Chondrocyte (in vitro differentiated cells): ENCODE results near the gene MMS19. TPM values are rescaled to one million over a fixed set of nuclear protein-coding genes. Genes with fewer than 3 reads are reported as not detected.

Experiments used
- DNase-seq: peaks from one replicate; pipeline ENCODE4 v3.0.0; 2021; ENCODE audit warnings: mixed read lengths, low spot score
- H3K27ac Mint-ChIP-seq: one replicate; pipeline ENCODE4 v1.8.0; 2021; ENCODE audit warnings: mild to moderate bottlenecking, moderate library complexity, mixed read lengths; ENCODE audit not compliant: unreplicated experiment
- H3K27me3 Mint-ChIP-seq: 2 replicates; pipeline ENCODE4 v1.8.0; 2021; ENCODE audit warnings: low read depth, mixed read lengths
- H3K36me3 Mint-ChIP-seq: 2 replicates; pipeline ENCODE4 v1.8.0; 2021; ENCODE audit warnings: low read depth, mixed read lengths
- H3K4me1 Mint-ChIP-seq: 2 replicates; pipeline ENCODE4 v1.8.0; 2021; ENCODE audit warnings: low read depth, mild to moderate bottlenecking, mixed read lengths
- H3K4me3 Mint-ChIP-seq: one replicate; pipeline ENCODE4 v1.8.0; 2021; ENCODE audit warnings: mild to moderate bottlenecking, moderate library complexity, mixed read lengths; ENCODE audit not compliant: unreplicated experiment
- H3K9me3 Mint-ChIP-seq: 2 replicates; pipeline ENCODE4 v1.8.0; 2021; ENCODE audit warnings: low read depth, mixed read lengths
- total RNA-seq: library from RNA; stranded (reverse); gene quantifications from 3 replicates; pipeline ENCODE4 v1.2.1, GENCODE V29; 2021
- TF ChIP-seq, protein P1 (sequence below): fragments of 200-600 bp; sonication (generic); IDR thresholded peaks from 2 replicates; pipeline ENCODE4 v1.5.0; 2021; ENCODE audit warnings: antibody characterized with exemption, mild to moderate bottlenecking, moderate library complexity

The MMS19 gene
- total RNA-seq, 1 donor from 2014 or later = 63.4 TPM

DNA sequence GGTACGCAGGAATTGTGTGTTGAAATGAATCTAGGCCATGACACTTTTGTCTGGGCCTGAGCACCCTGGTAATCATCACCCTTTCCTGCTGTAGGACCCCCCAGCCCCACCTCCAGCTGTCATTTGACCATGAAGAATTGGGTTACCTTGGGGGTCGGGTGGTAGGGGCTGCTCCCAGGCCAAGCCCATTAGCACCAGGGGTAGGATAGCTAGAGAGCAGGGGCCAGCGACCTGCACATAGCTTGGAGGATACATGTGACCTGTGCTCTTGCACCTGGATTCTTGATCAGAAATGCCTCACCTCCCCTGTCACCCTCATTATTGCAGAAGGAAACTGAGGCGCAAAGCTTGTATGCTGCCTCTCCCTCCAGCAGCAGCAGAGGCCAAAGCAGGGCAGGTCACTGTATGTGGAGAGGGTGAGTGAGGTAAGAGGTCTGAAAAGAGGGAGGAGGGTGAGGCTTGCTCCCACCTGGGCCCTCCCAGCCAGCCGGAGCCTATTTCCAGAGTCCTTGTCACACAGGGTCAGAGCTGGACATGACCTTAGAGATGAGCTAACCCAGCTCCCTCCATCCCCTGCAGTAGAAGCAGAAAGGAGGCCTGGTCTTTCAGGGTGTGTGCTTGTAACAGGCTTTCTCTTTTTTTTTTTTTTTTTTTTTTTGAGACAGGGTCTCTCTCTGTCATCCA is 39.1 kb upstream of the MMS19 start:
- H3K27me3 Mint-ChIP-seq = no peaks in the 10 kb centered on the region
- no peaks in the 10 kb centered on the region for H3K9me3 Mint-ChIP-seq
- no peaks in the 10 kb centered on the region for H3K36me3 Mint-ChIP-seq
- peaks cover 53% of the 10 kb centered on the region for H3K4me1 Mint-ChIP-seq
- no peak overlapping the region for H3K4me3 Mint-ChIP-seq
- peak; percentile 57 for DNase-seq
- TF ChIP-seq, protein P1, sequence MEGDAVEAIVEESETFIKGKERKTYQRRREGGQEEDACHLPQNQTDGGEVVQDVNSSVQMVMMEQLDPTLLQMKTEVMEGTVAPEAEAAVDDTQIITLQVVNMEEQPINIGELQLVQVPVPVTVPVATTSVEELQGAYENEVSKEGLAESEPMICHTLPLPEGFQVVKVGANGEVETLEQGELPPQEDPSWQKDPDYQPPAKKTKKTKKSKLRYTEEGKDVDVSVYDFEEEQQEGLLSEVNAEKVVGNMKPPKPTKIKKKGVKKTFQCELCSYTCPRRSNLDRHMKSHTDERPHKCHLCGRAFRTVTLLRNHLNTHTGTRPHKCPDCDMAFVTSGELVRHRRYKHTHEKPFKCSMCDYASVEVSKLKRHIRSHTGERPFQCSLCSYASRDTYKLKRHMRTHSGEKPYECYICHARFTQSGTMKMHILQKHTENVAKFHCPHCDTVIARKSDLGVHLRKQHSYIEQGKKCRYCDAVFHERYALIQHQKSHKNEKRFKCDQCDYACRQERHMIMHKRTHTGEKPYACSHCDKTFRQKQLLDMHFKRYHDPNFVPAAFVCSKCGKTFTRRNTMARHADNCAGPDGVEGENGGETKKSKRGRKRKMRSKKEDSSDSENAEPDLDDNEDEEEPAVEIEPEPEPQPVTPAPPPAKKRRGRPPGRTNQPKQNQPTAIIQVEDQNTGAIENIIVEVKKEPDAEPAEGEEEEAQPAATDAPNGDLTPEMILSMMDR = no peak
- peak overlapping the region; percentile 70 for H3K27ac Mint-ChIP-seq

- H3K4me3 Mint-ChIP-seq = no peak overlapping the region
- H3K27me3 Mint-ChIP-seq = no peaks in the 10 kb centered on the region
- TF ChIP-seq, protein P1 = peak; percentile 73
- peak; percentile 49 for DNase-seq
- no peak overlapping the region for H3K27ac Mint-ChIP-seq
- no peaks in the 10 kb centered on the region for H3K36me3 Mint-ChIP-seq
- H3K9me3 Mint-ChIP-seq = no peaks in the 10 kb centered on the region
- H3K4me1 Mint-ChIP-seq = peaks cover 41% of the 10 kb centered on the region
These were observed 36.6 kb upstream of the MMS19 start for GRCh38 chr10:97534746-97535367.

DNA sequence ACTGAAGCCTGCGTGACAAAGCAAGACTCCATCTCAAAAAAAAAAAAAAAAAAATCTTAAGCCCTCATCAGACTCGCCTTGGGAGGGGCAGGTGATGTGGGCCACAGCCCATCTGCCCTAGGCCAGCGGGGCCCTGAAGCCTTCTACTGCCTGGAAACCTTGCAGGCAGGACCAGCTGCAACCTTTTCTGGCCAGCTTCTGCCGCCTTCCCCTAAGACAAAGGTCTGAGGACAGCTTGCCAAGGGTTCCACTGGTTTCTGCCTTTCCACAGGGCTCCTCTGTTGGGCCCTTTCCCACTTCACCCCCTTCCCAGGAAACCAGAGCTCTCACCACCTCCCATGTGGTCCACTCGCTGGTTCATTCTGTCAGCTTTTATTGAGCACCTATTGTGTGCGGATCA is 35.7 kb upstream of the MMS19 start:
- no peaks in the 10 kb centered on the region for H3K9me3 Mint-ChIP-seq

DNA sequence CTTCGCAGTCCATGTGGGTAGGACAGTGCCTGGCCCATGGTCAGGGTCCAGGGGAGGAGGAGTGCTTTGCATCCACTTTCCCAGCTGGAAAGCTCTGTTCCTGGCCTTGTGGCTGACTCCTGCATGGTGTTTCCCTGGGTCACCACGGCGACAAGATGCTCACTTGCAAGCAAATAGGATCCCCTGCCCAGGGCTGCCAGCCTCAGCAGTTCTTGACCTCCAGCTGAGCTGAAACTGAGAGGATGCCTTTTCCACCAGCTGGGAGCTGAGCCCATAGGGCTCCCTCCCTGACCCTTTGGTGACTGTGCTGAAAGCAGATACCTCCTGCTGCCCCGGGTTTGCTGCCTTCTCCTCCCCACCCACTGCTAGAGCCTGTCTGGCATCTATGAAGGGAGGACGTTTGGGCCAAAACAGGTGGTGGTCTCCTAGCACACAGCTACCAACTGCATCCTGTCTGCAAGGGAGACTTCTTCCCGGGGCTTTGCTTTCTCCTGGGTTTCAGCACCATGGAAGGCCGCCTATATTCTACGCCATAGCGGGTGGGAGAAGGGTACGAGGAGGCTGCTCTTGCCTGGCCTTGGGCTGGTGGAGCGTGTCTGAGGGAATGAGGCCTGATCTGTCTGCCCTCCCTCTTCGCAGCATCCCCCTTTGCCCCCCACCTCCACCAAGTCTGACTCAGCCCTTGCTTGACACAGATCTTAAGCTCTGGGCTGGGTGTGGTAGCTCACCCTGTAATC is 34.9 kb upstream of the MMS19 start:
- no peaks in the 10 kb centered on the region for H3K27me3 Mint-ChIP-seq
- H3K4me3 Mint-ChIP-seq = no peak overlapping the region
- peak overlapping the region; percentile 73 for H3K27ac Mint-ChIP-seq
- H3K4me1 Mint-ChIP-seq = peaks cover 25% of the 10 kb centered on the region
- H3K9me3 Mint-ChIP-seq = no peaks in the 10 kb centered on the region
- DNase-seq = peak; percentile 57
- no peaks in the 10 kb centered on the region for H3K36me3 Mint-ChIP-seq
- TF ChIP-seq, protein P1 = no peak

More for the DNA sequence above, 35.7 kb upstream of the MMS19 start:
- no peak overlapping the region for H3K4me3 Mint-ChIP-seq
- peak; percentile 61 for DNase-seq
- peak overlapping the region; percentile 65 for H3K27ac Mint-ChIP-seq
- H3K4me1 Mint-ChIP-seq = peaks cover 32% of the 10 kb centered on the region
- TF ChIP-seq, protein P1 = no peak
- no peaks in the 10 kb centered on the region for H3K36me3 Mint-ChIP-seq
- H3K27me3 Mint-ChIP-seq = no peaks in the 10 kb centered on the region

DNA sequence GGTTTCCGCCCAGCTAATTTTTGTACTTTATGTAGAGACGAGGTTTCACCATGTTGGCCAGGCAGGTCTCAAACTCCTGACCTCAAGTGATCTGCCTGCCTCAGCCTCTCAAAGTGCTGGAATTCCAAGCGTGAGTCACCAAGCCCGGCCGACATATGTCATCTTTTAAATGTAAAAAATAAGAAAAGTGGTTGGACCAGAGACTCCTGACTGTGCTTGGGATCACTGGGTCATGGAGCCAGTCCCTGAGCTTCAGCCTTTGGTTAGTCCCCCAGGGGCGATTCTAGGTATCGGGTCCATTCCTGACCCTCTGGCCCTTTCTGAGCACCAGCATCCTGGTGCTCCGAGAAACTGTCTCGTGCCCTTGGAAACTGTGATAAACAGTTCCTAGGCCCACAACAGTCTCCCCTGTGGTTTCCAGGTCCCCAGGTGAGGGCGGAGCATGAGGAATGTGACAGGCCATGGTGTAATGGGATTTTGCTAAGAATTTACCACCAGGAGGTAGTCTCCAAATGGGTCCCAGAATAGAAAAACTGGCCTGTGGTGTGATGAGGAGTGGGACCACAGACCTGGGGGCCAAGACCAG is 33.3 kb upstream of the MMS19 start:
- Mint-ChIP-seq H3K27ac (peak overlapping the region; percentile 73), H3K4me3 (no peak overlapping the region)
- DNase-seq = peak; percentile 25

More for the DNA sequence above, 33.3 kb upstream of the MMS19 start:
- TF ChIP-seq, protein P1 = no peak
- Mint-ChIP-seq H3K36me3 (no peaks in the 10 kb centered on the region), H3K27me3 (no peaks in the 10 kb centered on the region), H3K4me1 (peaks cover 22% of the 10 kb centered on the region), H3K9me3 (no peaks in the 10 kb centered on the region)
